ENCODE results near the gene BBS9.
"Not testable (repeated sequence)": the region's sequence is repeated elsewhere in the genome, so short reads cannot be mapped to it uniquely, and the experiment has no call there.

Gene BBS9

DNA sequence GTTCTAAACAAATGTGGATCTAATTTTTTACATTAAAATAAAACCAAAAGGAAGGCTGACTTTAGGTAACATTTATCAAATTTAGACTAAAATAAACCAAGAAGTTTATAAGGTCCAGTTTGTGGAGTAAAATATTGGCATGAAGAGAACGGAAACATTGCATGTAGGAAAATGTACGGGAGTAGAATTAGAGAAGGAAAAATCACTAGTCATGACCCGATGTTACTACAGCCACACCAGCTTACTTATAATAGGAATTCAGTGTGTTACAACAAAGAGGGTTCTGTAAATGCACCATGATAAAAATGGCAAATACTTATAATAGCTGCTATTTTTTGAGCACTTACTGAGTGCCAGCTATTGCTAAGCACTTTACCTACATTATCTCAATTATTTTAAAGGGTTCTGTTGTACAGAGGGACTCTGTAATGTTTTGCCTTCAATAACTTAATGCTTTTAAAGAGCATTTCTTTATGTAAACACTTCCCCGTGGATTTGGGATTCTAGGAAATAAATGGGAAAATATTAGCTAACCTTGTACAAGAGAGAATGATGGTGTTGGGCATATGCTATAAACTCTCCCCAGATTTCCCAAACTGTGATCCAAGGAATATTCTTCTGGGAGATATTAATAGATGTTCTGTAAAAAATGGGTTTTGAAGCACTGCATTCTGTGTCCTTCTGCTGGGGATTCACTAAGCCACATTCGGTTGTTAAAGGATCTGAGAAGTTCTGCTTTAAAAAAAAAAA is 296.7 kb downstream of the BBS9 start:
- no peak for DNase-seq

DNA sequence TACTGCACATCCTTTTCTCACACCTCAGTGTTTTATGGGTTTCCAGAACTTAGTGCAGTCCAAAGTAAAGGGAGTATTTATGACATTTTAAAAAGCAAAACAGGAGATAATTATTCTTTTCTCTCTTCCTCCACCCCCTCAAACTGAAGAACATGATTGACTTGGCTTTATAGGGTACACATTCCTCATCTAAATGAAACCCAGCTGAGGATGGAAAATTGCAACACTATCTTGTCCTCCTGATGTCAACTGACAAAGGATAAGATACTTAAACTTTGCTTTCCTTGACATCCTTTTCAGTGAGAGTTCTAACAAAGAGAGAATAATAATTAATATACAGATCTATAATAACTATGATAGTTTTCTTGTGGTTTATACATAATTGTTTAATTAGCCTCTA is 299.1 kb downstream of the BBS9 start:
- DNase-seq = no peak

DNA sequence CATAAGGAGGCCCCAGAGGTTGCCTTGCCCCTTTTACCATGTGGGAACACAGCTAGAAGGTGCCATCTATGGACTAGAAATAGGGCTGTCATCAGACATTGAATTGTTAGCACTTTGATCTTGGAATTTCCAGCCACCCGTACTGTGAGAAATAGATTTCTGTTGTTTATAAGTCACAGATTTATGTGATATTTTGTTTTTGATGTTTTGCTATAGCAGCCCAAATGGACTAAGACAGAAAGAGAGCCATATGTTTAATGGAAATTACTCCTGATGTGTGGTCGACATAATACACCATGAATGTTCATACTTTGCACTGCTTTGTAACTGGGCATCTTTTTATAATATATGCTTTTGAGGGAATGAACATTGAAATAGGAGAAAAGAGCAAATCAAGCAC is 302.2 kb downstream of the BBS9 start:
- no peak for DNase-seq

DNA sequence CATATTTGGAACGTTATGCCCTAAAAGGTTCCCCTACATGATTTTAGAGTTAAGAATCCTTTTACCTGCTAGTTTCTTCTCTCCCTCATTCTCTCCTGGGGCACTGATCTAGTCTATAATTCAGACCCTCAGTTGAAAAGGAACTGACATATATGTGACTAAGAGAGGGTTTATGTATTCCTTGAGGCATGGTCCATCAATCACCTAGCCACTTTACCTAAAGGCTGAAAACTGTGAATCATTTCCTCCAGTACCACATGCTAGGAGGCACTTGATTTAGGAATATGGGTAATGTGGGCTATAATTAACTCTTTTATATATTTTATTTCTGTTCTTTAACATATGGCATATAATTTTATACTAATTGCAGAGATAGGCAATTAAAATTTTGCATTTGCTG is 303.5 kb downstream of the BBS9 start:
- no peak for DNase-seq

DNA sequence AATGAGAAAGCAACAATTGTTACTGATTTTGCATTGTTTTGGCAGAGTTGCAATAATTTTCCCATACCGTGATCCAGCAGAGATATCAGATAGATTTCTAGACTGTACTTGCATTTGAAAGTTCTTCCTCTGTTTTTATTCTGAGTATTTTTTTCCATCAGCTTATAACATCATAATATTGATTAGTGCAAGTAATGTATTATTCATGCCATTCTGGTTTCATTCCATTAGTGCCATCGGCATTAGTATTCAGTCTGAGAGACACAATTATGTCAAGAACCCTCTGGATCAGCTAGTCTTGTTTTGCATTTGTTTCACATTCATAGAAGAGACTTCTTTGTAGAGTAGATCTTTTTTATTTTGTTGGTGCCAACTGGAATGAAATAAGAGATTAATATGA is 304.0 kb downstream of the BBS9 start:
- no peak for DNase-seq

DNA sequence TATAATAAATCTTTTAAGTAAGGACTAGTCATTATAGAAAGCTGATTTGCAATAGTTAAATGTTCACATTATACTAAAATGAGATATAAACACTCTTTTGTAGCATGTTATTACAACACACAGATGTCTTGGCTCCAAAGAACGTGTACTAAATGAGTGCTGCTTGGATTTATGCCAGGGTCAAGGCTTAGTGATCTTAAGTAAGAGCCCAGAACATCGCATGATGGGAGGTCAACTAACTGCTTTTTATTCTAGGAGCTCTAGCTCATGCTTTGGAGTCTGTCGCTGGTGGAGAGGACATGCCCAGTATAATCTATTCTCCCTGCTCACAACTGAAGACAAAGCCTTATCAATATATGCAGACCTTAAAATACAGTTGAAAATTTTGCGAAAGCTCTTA is 315.1 kb downstream of the BBS9 start:
- no peak for DNase-seq

DNA sequence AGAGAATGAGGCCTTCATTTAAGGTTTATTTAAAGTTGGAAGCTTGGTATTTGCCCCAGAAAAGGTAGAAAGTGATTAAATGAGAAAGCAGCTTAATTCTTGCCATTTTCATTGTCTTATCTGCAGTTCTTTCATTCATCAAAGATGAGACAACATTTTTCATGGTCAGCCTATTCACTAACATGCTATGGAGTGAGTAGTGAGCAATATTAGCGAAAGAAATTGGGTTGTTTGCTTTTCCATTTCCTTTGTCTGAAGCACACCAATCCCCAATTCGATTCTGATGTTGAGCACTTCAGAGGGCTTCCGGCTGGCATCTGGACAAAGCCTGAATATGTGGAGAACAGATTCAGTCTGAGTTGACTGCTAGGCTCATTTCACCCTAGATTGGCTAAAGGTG is 317.2 kb downstream of the BBS9 start:
- no peak for DNase-seq

DNA sequence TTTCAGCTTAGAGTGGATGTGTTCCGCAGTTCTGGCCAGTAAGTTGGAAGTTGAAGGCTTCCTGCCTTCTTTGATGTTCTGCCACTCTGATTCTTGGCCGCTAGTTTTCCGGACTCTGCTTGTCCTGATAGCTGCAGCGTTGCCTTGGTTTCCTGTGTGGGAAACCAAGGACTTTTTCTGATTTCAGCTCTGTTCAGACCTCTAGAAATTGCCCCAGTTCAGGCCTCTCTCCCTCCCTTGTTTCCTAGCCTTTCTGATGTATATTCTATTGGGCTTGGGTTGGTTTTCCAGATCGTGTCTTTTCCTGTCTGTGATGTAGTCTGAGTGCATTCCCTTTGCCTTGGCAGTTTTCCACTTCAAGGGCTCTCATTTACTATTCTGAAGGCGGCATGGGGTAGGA is 318.7 kb downstream of the BBS9 start:
- DNase-seq = peak in 10 of 56 donors; percentile 1 to 60 (median 12)

DNA sequence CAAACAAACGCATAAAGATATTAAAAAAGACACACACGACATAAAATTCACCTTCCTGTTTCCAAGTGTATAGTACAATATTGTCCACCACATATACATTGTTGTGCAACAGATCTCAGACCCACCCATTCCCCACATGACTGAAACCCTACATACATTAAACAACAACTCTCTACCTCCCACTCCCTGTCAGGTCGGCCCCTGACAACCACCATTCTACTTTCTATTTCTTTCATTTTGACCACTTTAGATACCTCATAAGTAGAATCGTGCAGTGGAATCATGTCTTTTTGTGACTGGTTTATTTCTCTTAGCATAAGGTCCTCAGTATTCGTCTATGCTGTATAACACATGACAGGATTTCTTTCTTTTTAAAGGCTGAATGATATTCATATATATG is 320.5 kb downstream of the BBS9 start:
- no peak for DNase-seq

DNA sequence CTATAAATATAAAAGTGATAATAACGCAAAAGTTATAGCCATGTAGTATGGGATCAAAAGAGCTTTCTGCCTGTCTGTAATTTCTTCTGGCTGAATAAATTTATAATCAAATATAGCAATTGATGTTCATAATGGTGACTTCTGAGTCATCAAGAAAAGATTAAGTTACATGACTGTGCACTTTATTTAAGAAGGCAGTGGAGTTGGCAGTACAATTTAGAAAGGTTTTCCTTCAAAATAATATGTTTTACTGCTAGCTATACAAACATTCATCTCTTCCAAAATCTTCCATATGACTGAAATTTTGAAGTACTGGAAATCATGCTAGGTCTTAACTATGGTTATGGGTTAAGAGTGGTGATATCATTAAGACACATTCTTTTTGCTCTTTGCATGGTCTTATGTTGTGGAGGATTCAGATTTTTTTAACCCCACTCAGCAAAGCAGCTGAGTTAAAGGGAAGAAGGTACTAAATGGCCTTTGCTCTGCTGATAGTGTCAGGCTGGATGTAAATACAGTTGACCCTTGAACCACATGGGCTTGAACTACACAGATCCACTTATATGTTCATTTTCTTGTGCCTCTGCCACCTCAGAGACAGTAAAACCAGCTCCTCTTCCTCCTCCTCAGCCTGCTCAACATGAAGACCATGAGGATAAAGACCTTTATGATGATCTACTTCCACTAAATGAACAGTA is 323.6 kb downstream of the BBS9 start:
- no peak for DNase-seq

DNA sequence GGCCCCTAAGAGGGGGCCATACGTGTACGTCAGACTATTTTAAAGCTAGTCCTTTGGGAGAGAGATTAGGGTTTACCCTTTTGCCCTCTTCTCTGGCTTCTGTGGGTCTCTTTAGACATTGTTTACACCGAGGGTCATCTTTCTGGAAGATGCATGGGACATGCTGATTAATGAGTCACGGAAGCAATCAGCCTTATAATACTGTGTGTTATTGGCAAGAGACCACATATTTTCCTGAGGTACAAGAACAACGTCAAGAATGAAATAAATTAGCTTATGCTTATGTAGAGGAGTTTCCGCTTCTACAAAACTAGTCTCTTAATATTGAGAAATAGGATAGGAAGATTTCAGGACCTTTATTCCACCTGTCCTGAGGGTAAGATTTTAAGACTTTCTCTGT is 327.7 kb downstream of the BBS9 start:
- DNase-seq = no peak

DNA sequence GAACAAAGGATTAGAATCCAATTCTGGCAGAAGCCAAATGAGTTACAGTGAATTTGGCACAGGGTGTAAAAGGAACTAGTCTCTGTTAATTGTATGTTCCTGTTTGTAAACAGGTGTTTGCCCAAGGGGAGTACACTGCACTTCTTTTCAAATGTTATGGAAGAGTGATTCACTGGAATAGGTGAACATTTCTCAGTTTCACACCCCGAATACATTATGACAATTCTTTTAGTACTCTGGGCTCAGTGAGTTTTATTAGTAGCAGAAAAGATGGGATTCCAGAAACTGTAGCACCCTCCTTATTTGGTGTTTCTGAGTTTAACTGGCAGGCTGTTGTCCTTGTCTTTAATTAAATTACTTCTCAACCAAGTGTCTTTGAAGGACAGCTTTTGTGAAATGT is 329.2 kb downstream of the BBS9 start:
- DNase-seq = no peak

DNA sequence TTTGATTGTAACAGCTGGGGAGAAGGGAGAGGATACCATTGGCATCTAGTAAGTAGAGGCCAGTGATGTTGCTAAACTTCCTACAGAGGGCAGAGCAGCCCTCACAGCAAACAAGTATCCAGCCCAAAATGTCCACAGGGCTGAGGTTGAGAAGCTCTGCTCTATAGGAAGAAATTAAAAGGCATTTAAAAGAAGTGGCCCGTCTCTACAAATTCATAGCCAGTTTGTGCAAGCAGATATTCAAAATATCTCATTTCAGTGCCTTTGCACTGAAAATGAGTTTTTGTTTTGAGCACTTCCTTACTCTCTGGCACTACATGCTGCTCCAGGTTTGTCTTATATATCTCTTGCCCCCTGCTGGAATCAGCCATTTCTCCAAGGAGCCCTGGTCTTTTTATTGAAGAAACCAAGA is 330.0 kb downstream of the BBS9 start:
- DNase-seq = peak in 11 of 56 donors; percentile 1 to 17 (median 5)

DNA sequence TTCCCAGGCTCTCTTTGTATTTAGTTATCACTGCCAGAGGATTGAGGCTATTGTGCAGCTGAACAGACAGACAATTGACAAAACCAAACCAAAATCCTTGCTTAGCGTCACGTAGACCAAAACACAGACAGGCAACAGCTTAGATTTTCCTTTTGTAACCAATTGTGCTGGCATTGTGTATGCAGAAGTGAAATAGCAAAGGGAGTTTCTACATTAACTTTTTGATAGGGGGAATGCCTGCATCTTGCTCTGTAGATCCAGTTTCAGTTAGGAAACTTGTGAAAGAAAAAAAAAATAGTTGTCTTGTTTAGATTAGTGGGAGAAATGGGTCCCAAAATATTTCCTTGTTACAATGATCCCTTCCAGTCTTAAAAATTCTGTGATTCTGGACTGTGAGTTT is 333.8 kb downstream of the BBS9 start:
- no peak for DNase-seq

DNA sequence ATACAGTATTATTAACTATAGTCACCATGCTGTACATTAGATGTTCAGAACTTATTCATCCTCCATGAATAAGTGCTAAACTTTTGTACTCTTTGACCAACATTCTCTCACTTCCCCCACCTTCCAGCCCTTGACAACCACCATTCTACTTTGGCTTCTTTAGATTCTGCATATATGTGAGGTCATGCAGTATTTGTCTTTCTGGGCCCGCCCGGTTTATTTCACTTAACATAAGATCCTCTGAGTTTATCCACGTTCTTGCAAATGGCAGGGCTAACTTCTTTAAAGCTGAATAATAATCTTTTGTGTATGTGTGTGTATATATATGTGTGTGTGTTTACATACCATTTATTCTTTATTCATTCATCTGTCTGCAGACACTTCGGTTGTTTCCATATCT is 336.8 kb downstream of the BBS9 start:
- no peak for DNase-seq

DNA sequence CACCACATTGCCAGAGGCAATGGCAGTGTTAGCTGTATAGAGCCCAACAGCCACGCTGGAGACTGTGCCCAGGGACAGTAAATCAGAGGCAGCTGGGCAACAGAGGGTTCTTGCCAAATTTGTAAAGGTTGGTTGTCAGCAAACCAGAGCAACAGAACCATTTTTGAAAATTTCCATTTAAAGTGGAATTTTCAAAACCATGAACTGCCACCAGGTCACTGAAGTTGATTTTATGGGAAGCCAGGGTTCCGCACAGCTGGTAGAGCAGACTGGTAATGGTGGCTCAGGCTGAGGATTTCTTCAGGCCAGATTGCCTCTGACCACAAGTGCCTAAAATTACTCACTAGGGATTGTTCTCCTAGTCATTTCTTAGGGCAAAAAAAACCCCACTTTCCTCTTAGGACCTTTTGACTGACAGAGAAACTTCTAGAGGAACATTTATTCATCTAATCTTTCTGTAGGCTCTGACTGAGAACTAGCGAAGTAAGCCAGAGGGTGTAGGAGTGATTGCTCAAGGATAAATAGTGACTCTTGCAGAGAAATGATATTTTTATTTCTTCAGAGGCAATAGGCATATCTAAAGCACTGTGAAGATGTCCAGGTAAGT is 342.4 kb downstream of the BBS9 start:
- no peak for DNase-seq

DNA sequence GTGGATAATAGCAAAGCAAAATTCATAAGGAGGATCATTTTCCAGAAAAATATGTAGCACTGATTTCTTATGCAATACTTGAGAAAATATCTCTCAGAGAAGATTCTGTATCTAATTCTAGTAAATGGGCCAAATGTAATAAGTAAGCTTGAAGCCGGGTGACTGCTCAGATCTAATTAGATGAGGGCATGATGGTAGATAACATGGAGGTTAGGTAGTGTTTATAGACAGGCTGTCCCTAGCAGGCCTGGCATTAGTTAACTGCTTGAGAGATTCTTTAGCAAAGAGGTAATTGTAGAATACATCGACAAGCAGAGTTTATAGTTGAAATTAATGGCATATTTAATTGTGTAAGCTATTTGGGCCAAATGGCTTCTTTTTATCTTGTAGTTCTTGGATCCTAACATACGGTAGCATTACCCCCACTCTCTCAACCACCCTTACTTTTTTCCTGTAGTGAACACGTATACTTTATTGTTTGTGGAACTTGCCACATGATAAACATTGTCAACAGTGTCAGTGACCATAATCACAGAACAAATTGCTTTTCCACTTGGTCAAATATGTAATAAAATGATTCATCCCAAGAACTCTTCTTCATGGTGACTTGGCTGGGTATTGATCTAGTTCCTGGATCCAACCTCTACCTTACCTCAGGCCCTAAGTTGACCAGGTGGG is 343.1 kb downstream of the BBS9 start:
- no peak for DNase-seq

DNA sequence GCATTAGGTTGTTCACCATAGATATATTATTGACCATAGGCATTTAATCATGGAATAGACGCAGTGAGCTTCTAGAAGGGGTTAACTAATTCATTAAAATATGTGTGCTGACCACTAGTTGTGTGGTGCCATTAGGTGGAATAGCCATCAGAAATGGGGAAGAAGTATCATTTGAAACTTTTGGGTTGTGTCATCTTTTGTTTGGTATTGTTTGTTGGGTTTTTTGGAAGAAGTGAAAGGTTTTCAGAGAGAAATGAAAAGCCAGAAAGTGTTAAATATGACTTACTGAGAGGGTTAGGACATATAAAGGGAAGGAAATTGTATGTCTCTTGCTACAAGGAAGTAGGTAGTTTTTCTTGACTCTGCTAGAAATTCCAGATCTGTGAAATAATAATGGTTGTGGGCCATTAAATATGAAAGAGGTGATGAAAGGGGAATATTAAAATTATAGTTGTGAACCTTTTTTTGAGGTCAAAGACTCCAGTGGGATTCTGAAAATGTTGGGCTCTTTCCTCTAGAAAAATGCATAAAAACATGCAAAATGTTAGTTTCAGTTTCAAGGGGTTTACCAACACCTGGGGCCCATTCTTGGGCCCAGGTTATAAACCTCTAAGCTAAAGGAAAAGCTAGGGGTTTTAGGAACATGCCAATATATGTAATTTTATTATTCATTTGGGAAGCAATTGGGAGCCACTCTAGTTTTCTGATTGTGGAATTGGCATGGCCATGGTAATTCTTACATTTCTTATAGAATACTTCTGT is 348.5 kb downstream of the BBS9 start:
- no peak for DNase-seq

DNA sequence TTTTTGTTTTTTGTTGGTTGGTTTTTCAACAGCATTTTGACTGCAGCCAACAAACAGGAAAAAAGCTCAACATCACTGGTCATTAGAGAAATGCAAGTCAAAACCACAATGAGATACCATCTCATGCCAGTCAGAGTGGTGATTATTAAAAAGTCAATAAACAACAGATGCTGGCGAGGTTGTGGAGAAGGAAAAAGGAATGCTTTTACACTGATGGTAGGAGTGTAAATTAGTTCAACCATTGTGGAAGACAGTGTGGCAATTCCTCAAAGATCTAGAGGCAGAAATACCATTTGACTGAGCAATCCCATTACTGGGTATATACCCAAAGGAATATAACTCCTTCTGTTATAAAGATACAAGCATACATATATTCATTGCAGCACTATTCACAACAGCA is 355.1 kb downstream of the BBS9 start:
- DNase-seq = not testable (repeated sequence)

DNA sequence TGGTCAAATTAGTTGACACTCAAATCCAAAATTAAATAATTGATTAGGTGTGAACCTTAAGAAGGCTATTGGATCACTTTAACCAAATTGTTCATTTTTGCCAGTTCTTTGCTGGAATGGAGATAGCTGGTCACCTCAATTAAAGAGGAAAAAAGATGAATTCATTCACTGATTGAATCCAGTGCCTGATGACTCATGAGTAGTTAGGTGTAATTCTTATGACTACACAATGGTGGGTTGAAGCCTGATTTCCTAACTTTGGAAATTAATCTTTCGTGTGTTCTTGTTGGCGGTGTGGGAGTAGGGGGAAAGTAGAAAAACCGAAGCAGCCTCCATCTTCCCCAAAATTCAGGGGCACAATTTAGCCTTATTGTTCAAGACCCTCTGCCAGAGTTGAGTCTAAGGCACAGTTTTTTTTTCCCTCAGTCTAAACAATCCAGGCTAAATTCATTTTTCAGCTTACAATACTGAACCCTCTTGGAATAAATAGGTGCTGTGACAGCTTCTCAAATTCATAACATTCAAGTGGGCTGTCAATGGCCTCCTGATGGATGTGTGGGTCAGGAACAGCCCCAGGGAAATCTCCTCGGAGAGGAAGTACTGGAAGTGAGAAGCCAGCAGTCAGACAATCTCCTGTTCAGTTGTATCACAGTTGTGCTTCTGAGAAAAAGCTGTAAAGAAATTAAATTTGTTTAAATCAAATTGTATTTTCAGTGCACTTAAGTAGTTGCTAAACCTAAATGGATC is 356.6 kb downstream of the BBS9 start:
- DNase-seq = no peak

DNA sequence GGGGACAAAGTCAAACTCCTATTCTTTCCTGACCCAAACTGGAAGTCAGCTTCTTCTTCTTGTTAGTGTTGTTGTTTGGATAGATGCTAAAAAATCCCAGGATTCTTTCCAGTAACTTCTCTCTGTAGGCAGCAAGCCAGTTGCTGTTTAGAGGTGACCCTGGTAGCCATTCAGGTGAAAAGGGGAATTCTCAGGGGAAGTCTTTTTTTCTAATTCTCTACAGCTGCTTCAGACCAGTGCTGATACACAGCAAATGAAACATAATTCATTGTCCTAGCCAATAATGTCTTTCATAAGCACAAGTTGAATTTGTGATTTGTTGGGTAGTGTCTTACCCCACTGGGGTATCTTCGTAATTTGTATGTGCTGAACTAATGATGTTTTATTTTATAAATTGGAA is 357.3 kb downstream of the BBS9 start:
- DNase-seq = no peak
